ENCODE results near the gene C2CD5.

C2CD5 gene

GRCh38 chr12:22431693-22432251, 112.6 kb downstream of the C2CD5 start:
- Histone ChIP-seq H3K9me3 (replicated peaks in 1 of 11) (no peaks in the 10 kb centered on the region), H3K4me2 (no peak overlapping the region), H3K27me3 (no peaks in the 10 kb centered on the region), H3K4me3 (no peak overlapping the region), H4K20me1 (no peaks in the 10 kb centered on the region), H3K27ac (no peak overlapping the region), H3K36me3 (no peaks in the 10 kb centered on the region), H3K4me1 (no peaks in the 10 kb centered on the region), H3K9ac (no peak overlapping the region)
- TF ChIP-seq Cebpa-rat (IDR thresholded peaks at IDR 0.05): no peak

GRCh38 chr12:22416801-22417200, 127.5 kb downstream of the C2CD5 start:
- H3K36me3 ChIP-seq: no peaks in the 10 kb centered on the region
- H4K20me1 ChIP-seq: no peaks in the 10 kb centered on the region
- no peaks in the 10 kb centered on the region for H3K4me1 ChIP-seq
- no peak for TF ChIP-seq Cebpa-rat (IDR thresholded peaks at IDR 0.05)
- no peaks in the 10 kb centered on the region for H3K27me3 ChIP-seq
- H3K9ac ChIP-seq: no peak overlapping the region
- H3K4me3 ChIP-seq: no peak overlapping the region
- no peak overlapping the region for H3K27ac ChIP-seq
- H3K4me2 ChIP-seq: no peak overlapping the region
- H3K9me3 ChIP-seq (replicated peaks in 1 of 11): no peaks in the 10 kb centered on the region

GRCh38 chr12:22415342-22416309, 128.7 kb downstream of the C2CD5 start:
- no peaks in the 10 kb centered on the region for H3K4me1 ChIP-seq
- no peak overlapping the region for H3K4me3 ChIP-seq
- no peak overlapping the region for H3K4me2 ChIP-seq
- no peaks in the 10 kb centered on the region for H4K20me1 ChIP-seq
- no peak for TF ChIP-seq Cebpa-rat (IDR thresholded peaks at IDR 0.05)
- H3K9me3 ChIP-seq (replicated peaks in 1 of 11): no peaks in the 10 kb centered on the region
- no peak overlapping the region for H3K27ac ChIP-seq
- no peak overlapping the region for H3K9ac ChIP-seq
- H3K27me3 ChIP-seq: no peaks in the 10 kb centered on the region
- H3K36me3 ChIP-seq: no peaks in the 10 kb centered on the region

- TF ChIP-seq Cebpa-rat (IDR thresholded peaks at IDR 0.05): no peak
- H3K9me3 ChIP-seq (replicated peaks in 1 of 11): no peaks in the 10 kb centered on the region
- no peaks in the 10 kb centered on the region for H3K27me3 ChIP-seq
- H3K4me1 ChIP-seq: no peaks in the 10 kb centered on the region
- H3K27ac ChIP-seq: no peak overlapping the region
- no peak overlapping the region for H3K4me3 ChIP-seq
- H3K36me3 ChIP-seq: no peaks in the 10 kb centered on the region
- no peak overlapping the region for H3K4me2 ChIP-seq
- no peaks in the 10 kb centered on the region for H4K20me1 ChIP-seq
- no peak overlapping the region for H3K9ac ChIP-seq
Observed at GRCh38 chr12:22414742-22415141, 129.6 kb downstream of the C2CD5 start.

GRCh38 chr12:22413592-22413991, 130.8 kb downstream of the C2CD5 start:
- H3K36me3 ChIP-seq: no peaks in the 10 kb centered on the region
- no peaks in the 10 kb centered on the region for H3K27me3 ChIP-seq
- no peak overlapping the region for H3K4me2 ChIP-seq
- no peaks in the 10 kb centered on the region for H3K4me1 ChIP-seq
- H3K4me3 ChIP-seq: no peak overlapping the region
- TF ChIP-seq Cebpa-rat (IDR thresholded peaks at IDR 0.05): no peak
- H3K9me3 ChIP-seq (replicated peaks in 1 of 11): no peaks in the 10 kb centered on the region
- H3K9ac ChIP-seq: no peak overlapping the region
- H3K27ac ChIP-seq: no peak overlapping the region
- no peaks in the 10 kb centered on the region for H4K20me1 ChIP-seq

- no peaks in the 10 kb centered on the region for H3K27me3 ChIP-seq
- TF ChIP-seq Cebpa-rat (IDR thresholded peaks at IDR 0.05): no peak
Observed at GRCh38 chr12:22412581-22412980, 131.8 kb downstream of the C2CD5 start.

GRCh38 chr12:22410486-22410885, 133.9 kb downstream of the C2CD5 start:
- Histone ChIP-seq H3K4me3 (no peak overlapping the region), H3K9ac (no peak overlapping the region), H3K9me3 (replicated peaks in 1 of 11) (no peaks in the 10 kb centered on the region), H3K4me1 (0 out of 20 replicates have a peak, but pooled peaks cover 0 to 6% (median 0%) of the 10 kb centered on the region in 10 experiments), H3K4me2 (no peak overlapping the region), H3K27me3 (no peaks in the 10 kb centered on the region), H3K27ac (no peak overlapping the region), H3K36me3 (no peaks in the 10 kb centered on the region), H4K20me1 (no peaks in the 10 kb centered on the region)
- no peak for TF ChIP-seq Cebpa-rat (IDR thresholded peaks at IDR 0.05)

More at GRCh38 chr12:22412581-22412980, 131.8 kb downstream of the C2CD5 start:
- no peak overlapping the region for H3K4me3 ChIP-seq
- H3K4me2 ChIP-seq: no peak overlapping the region
- H3K36me3 ChIP-seq: no peaks in the 10 kb centered on the region
- no peaks in the 10 kb centered on the region for H3K4me1 ChIP-seq
- H4K20me1 ChIP-seq: no peaks in the 10 kb centered on the region
- H3K9ac ChIP-seq: no peak overlapping the region
- H3K27ac ChIP-seq: no peak overlapping the region
- H3K9me3 ChIP-seq (replicated peaks in 1 of 11): no peaks in the 10 kb centered on the region

GRCh38 chr12:22409377-22410164, 134.8 kb downstream of the C2CD5 start:
- Histone ChIP-seq H3K4me1 (0 out of 20 replicates have a peak, but pooled peaks cover 0 to 6% (median 0%) of the 10 kb centered on the region in 10 experiments), H3K36me3 (no peaks in the 10 kb centered on the region), H3K4me2 (no peak overlapping the region), H3K9me3 (replicated peaks in 1 of 11) (0 out of 22 replicates have a peak, but pooled peaks cover 0 to 4% (median 0%) of the 10 kb centered on the region in 11 experiments), H3K27ac (no peak overlapping the region), H4K20me1 (no peaks in the 10 kb centered on the region), H3K27me3 (no peaks in the 10 kb centered on the region), H3K9ac (no peak overlapping the region), H3K4me3 (no peak overlapping the region)
- no peak for TF ChIP-seq Cebpa-rat (IDR thresholded peaks at IDR 0.05)
